Measurements from ENCODE around the gene TAGAP. TPM values are rescaled to one million over a fixed set of nuclear protein-coding genes. Genes with fewer than 3 reads are reported as not detected.
"Not testable (repeated sequence)": the region's sequence is repeated elsewhere in the genome, so short reads cannot be mapped to it uniquely, and the experiment has no call there.

Gene TAGAP
- total RNA-seq, 1 experiment from 2014 or later, result not detected

- DNase-seq (ENCODE audit: low spot score), result no peak
Observed at GRCh38 chr6:159014406-159014805, 30.4 kb downstream of the TAGAP start.

DNA sequence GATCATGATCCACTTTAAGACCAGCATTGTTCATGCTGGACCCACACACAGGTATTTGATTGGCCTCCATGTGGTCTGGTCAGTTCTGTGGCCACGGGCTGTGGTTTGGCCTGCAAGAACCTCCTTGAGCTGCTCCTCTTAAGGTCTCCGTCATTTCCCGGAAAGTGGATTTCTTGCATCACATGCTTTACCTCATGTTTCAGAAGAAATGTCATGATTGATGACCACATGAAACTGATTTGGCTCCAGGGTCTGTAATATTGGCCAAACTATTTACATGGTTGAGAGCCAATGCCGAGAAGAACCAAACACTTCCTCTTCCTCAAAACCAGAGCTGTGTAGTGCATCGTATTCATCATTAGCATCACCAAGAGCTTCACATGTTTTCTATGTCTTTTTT lies 31.6 kb downstream of the TAGAP start:
- no peak for DNase-seq (ENCODE audit: low spot score)

DNA sequence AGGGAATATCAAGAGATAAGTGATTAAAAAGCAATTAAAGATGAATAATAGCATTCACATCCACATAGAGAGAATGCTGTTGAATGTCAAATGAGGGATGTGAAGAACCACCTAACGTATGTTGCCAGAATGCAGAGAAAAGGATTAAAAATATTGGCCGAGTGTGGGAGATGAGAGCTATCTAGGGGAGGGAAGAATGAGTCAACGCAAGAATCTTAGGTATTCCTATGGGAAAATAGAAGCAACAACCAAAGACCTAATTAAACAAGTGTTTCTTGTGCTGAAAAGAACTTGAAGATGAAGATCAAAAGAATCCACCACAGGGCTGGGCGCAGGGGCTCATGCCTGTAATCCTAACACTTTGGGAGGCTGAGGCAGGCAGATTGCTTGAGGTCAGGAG lies 32.6 kb downstream of the TAGAP start:
- DNase-seq (ENCODE audit: low spot score), result no peak

- not testable (repeated sequence) for DNase-seq (ENCODE audit: low spot score)
Observed at GRCh38 chr6:159010037-159010612, 34.7 kb downstream of the TAGAP start.

DNA sequence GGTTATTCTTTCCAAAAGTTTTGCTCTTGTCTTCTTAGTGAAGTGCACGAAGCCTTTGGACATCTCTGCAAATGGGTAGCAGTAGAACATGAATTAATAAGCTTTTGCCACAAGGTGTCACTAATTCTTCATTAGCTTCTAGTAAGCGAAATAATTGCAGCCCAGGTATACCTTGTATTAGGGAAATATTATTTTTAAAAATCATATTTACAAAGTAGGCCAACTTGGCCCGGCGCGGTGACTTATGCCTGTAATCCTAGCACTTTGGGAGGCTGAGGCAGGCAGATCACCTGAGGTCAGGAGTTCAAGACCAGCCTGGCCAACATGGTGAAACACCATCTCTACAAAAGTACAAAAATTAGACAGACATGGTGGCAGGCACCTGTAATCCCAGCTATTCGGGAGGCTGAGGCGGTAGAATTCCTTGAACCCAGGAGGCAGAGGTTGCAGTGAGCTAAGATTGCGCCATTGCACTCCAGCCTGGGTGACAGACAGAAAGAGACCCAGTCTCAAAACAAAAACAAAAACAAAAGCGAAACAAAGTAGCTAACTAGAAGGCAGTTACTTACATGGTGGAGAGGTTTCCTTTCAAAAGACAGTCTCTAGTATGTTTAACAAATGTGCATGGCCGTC lies 36.0 kb downstream of the TAGAP start:
- peak; percentile 52 for DNase-seq (ENCODE audit: low spot score)

- DNase-seq (ENCODE audit: low spot score), result no peak
Observed at GRCh38 chr6:159007510-159007909, 37.3 kb downstream of the TAGAP start.

GRCh38 chr6:159005436-159005835 lies 39.4 kb downstream of the TAGAP start:
- DNase-seq (ENCODE audit: low spot score), result no peak

- no peak for DNase-seq (ENCODE audit: low spot score)
Observed at GRCh38 chr6:159004592-159004991, 40.2 kb downstream of the TAGAP start.

- peak; percentile 33 for DNase-seq (ENCODE audit: low spot score)
Observed at GRCh38 chr6:159002432-159003155, 42.2 kb downstream of the TAGAP start.

DNA sequence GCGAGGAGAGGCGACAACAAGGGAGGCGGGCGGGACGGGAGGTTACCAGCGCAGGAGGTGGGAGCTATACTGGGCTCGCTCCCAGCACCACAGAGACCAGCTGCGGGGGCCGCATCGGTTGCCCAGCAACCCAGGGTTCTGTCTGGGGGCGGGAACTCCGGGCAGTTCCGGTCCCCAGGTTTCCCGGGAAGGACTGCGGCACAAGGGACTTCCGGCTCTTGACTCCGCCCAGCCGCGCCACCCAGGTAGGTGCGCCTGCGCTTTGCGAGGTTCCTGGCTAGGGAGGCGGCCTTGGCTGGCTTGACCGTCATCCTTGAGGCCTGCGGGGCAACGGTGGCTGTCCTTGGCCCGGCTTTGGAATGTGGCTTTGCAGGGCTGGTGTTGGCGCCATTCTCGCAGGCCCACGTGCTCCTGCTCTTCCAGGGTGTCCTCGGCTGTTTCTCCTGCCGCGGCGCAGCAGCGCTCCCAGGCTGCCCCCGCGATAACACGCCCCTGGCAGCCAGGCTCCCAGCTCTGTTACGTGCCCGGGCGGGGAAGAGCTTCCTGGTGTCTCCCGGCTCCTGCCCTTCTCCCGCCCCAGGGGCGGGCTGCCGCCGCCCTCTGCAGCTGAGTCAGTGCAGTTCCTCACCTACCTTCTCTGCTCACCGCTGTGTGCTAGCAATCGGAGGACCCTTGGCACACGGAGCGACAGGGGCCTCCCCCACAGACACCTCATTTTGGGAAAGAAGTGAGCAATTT lies 45.0 kb downstream of the TAGAP start, which contains the start of gene RSPH3:
Gene RSPH3 (minus strand): TSS at position 537 of the 738 bp plus-strand sequence. CDS start 652 bp downstream, outside the sequence.
- peak; percentile 97 for DNase-seq (ENCODE audit: low spot score)

GRCh38 chr6:158999154-158999665 lies 45.6 kb downstream of the TAGAP start:
- DNase-seq (ENCODE audit: low spot score), result peak; percentile 52

DNA sequence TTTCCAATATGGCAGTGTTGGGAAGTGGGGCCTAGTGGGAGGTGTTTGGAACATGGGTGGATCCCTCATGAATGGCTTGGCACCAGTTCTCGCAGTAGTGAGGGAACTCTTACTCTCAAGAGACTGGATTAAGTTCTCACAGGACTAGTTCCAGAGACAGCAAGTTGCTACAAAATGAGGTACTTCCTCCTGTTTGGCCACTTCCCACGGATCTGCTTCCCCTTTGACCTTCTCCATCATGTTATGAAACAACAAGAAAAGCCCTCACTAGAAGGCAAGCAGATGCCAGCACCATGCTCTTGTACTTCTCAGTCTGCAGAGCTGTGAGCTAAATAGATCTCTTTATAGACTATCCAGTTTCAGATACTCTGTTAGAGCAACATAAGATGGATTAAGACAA lies 47.9 kb downstream of the TAGAP start:
- no peak for DNase-seq (ENCODE audit: low spot score)

DNA sequence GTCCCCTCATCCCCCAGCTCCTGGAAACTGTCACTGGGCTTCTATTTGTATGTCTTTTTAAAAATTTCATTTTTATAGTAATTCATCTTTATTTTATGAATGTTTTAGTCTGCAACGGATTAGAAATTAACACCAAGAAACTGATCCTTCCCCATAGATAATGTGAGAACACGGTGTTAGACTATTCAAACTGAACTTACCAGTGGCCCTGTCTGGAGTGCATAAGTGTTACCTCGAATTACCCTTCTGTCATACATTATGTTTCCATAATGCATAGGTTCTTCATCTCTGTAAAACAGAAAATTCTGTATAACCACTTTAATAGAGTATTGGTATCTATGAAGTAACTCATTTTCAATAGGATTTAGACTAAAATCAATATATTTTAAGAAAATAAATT lies 51.2 kb downstream of the TAGAP start:
- no peak for DNase-seq (ENCODE audit: low spot score)

- DNase-seq (ENCODE audit: low spot score), result no peak
Observed at GRCh38 chr6:158991017-158991723, 53.6 kb downstream of the TAGAP start.

- not testable (repeated sequence) for DNase-seq (ENCODE audit: low spot score)
Observed at GRCh38 chr6:158989711-158990110, 55.1 kb downstream of the TAGAP start.

- DNase-seq (ENCODE audit: low spot score), result no peak
Observed at GRCh38 chr6:158988477-158988876, 56.3 kb downstream of the TAGAP start.

DNA sequence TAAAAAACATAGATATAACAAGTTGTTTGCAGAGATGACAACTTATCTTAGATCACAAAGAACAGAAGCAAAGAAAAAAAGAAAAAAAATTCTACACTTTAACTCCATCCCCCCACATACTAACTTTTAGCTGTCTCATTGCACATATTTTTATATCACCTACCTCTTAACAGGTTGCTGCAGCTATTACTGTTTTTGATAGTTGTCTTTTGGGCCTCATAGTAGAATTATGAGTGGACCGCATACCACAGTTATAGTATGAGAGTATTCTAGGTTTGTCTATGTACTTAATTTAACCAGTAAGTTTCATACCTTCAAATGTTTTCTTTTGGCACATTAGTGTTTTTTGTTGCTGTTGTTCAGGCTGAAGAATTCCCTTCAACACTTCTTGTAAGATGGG lies 57.1 kb downstream of the TAGAP start:
- DNase-seq (ENCODE audit: low spot score), result no peak

Measured in HT-29 (cell line).